Measurements from ENCODE around the gene NPAS3.
"Not testable (repeated sequence)": the region's sequence is repeated elsewhere in the genome, so short reads cannot be mapped to it uniquely, and the experiment has no call there.

The NPAS3 gene

DNA sequence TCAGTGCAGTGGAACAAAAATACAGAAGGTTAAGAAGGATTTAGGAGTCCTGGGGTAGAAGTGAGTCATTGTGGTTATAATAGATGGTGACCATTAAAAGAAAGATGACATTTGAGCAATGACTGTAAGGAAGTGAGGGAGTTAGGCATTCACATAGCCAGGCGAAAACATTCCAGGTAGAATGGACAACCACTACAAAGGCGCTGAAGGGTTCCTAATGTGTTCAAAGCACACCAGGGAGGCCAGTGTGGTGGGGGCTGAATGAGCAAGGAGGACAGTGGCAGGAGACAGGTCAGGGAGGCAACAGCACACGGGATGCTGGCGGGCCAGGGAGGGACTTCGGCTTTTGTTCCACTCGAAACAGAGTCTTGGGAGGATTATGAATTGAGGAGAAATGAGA is 129.9 kb downstream of the NPAS3 start:
- TF ChIP-seq, protein P1, sequence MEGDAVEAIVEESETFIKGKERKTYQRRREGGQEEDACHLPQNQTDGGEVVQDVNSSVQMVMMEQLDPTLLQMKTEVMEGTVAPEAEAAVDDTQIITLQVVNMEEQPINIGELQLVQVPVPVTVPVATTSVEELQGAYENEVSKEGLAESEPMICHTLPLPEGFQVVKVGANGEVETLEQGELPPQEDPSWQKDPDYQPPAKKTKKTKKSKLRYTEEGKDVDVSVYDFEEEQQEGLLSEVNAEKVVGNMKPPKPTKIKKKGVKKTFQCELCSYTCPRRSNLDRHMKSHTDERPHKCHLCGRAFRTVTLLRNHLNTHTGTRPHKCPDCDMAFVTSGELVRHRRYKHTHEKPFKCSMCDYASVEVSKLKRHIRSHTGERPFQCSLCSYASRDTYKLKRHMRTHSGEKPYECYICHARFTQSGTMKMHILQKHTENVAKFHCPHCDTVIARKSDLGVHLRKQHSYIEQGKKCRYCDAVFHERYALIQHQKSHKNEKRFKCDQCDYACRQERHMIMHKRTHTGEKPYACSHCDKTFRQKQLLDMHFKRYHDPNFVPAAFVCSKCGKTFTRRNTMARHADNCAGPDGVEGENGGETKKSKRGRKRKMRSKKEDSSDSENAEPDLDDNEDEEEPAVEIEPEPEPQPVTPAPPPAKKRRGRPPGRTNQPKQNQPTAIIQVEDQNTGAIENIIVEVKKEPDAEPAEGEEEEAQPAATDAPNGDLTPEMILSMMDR (IDR thresholded peaks at IDR 0.05; ENCODE audit: poor library complexity, severe bottlenecking): no peak
- H3K36me3 ChIP-seq (ENCODE audit: low read depth): no peaks in the 10 kb centered on the region
- ATAC-seq (ENCODE audit: low read depth) (no peak), DNase-seq (ENCODE audit: low spot score) (no peak)
- H3K4me1 ChIP-seq (ENCODE audit: insufficient read depth, poor library complexity, severe bottlenecking): no peaks in the 10 kb centered on the region
- no peak overlapping the region for H3K4me3 ChIP-seq (ENCODE audit: severe bottlenecking)
- no peaks in the 10 kb centered on the region for H3K9me3 ChIP-seq (ENCODE audit: severe bottlenecking)
- H3K27ac ChIP-seq (ENCODE audit: poor library complexity, severe bottlenecking): no peak overlapping the region
- H3K27me3 ChIP-seq (ENCODE audit: insufficient read depth, poor library complexity, severe bottlenecking): no peaks in the 10 kb centered on the region

DNA sequence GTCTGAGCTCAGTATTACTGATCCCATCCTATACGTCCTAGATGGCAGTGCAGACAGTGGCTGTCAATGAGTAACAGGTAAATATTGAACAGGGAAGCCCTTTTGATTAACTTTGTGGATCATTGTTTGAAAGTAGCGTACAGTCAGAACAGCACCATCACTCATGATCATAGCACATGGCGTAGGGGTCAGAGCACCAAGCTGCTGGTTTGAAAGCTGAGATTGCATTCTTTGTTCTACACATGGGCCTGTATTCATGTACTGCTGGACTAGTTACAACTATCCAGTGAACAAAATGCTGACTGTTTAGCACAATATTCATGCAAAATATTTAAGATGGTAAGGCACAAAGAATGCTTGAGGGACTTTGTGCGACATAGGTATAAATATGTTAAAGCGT is 131.8 kb downstream of the NPAS3 start:
- Histone ChIP-seq H3K9me3 (ENCODE audit: severe bottlenecking) (no peaks in the 10 kb centered on the region), H3K4me1 (ENCODE audit: insufficient read depth, poor library complexity, severe bottlenecking) (no peaks in the 10 kb centered on the region), H3K36me3 (ENCODE audit: low read depth) (no peaks in the 10 kb centered on the region), H3K4me3 (ENCODE audit: severe bottlenecking) (no peak overlapping the region), H3K27me3 (ENCODE audit: insufficient read depth, poor library complexity, severe bottlenecking) (no peaks in the 10 kb centered on the region), H3K27ac (ENCODE audit: poor library complexity, severe bottlenecking) (no peak overlapping the region)
- TF ChIP-seq, protein P1 (IDR thresholded peaks at IDR 0.05; ENCODE audit: poor library complexity, severe bottlenecking): no peak
- ATAC-seq (ENCODE audit: low read depth) (no peak), DNase-seq (ENCODE audit: low spot score) (no peak)

DNA sequence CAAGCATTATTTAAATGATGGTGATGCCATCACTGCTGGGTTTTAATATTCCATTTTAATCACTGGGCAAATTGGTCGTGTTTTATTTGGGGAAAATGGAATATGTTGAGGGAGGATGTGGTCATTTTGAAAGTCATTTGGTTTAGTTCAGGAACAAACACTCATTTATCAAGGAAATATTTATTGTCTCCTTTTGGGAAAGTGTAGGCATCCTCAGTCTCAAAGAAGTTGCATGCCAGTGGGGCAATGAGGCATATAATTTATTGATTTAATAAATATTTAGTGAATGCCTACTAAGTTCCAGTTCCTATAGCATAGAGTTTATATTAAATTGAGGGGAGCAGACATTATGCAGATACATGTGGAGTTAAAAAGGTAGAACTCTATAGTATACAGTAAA is 134.3 kb downstream of the NPAS3 start:
- no peaks in the 10 kb centered on the region for H3K27me3 ChIP-seq (ENCODE audit: insufficient read depth, poor library complexity, severe bottlenecking)

DNA sequence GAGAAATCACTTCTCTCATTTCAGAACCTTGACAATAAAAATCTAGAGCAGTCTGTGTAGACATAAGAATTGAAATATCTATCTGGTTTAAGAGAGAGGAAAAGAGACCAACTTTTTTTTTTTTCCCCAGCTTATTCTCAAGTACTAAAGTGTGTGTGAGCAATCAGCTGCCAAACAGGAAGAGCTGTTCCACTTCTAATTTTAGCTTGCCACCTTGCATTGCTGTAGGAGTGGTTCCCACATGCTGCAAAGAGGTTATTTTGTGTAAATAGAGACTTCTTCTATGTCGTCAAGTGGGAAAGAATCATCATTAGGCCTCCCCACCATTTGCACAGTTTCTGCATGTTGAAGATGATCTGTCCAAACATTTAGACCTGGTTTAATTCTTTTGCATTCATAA is 142.6 kb downstream of the NPAS3 start:
- no peaks in the 10 kb centered on the region for H3K36me3 ChIP-seq (ENCODE audit: low read depth)
- H3K27ac ChIP-seq (ENCODE audit: poor library complexity, severe bottlenecking): no peak overlapping the region
- no peaks in the 10 kb centered on the region for H3K9me3 ChIP-seq (ENCODE audit: severe bottlenecking)
- TF ChIP-seq, protein P1 (IDR thresholded peaks at IDR 0.05; ENCODE audit: poor library complexity, severe bottlenecking): no peak
- DNase-seq (ENCODE audit: low spot score): no peak
- peaks cover 3% of the 10 kb centered on the region for H3K27me3 ChIP-seq (ENCODE audit: insufficient read depth, poor library complexity, severe bottlenecking)
- no peak for ATAC-seq (ENCODE audit: low read depth)
- H3K4me1 ChIP-seq (ENCODE audit: insufficient read depth, poor library complexity, severe bottlenecking): peaks cover 3% of the 10 kb centered on the region
- H3K4me3 ChIP-seq (ENCODE audit: severe bottlenecking): no peak overlapping the region

More for the DNA sequence above, 134.3 kb downstream of the NPAS3 start:
- no peaks in the 10 kb centered on the region for H3K4me1 ChIP-seq (ENCODE audit: insufficient read depth, poor library complexity, severe bottlenecking)
- H3K36me3 ChIP-seq (ENCODE audit: low read depth): no peaks in the 10 kb centered on the region
- ATAC-seq (ENCODE audit: low read depth): no peak
- no peak overlapping the region for H3K27ac ChIP-seq (ENCODE audit: poor library complexity, severe bottlenecking)
- no peak for DNase-seq (ENCODE audit: low spot score)
- no peaks in the 10 kb centered on the region for H3K9me3 ChIP-seq (ENCODE audit: severe bottlenecking)
- no peak overlapping the region for H3K4me3 ChIP-seq (ENCODE audit: severe bottlenecking)
- TF ChIP-seq, protein P1 (IDR thresholded peaks at IDR 0.05; ENCODE audit: poor library complexity, severe bottlenecking): no peak

DNA sequence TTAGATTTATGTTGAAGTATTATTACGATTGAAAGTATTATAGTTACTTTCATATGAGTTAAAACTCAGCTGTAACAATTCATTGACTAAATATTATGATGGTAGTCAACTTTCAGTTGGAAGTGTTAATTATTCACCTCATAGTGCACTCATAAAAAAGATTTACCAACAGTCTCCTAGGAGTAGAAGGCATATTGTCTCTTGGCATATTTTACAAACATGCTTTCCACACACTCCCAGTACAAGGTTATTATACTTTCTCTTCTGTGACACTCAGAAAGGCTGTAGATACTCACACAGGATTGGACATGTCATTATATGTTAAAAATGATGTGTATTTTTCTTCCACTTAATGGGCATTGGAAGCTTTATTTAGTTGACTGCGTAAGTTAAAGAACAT is 147.1 kb downstream of the NPAS3 start:
- Histone ChIP-seq H3K9me3 (ENCODE audit: severe bottlenecking) (peaks cover 2% of the 10 kb centered on the region), H3K4me3 (ENCODE audit: severe bottlenecking) (no peak overlapping the region), H3K4me1 (ENCODE audit: insufficient read depth, poor library complexity, severe bottlenecking) (peaks cover 3% of the 10 kb centered on the region), H3K36me3 (ENCODE audit: low read depth) (no peaks in the 10 kb centered on the region), H3K27me3 (ENCODE audit: insufficient read depth, poor library complexity, severe bottlenecking) (peaks cover 5% of the 10 kb centered on the region), H3K27ac (ENCODE audit: poor library complexity, severe bottlenecking) (no peak overlapping the region)
- ATAC-seq (ENCODE audit: low read depth) (no peak), DNase-seq (ENCODE audit: low spot score) (no peak)
- TF ChIP-seq, protein P1 (IDR thresholded peaks at IDR 0.05; ENCODE audit: poor library complexity, severe bottlenecking): no peak

DNA sequence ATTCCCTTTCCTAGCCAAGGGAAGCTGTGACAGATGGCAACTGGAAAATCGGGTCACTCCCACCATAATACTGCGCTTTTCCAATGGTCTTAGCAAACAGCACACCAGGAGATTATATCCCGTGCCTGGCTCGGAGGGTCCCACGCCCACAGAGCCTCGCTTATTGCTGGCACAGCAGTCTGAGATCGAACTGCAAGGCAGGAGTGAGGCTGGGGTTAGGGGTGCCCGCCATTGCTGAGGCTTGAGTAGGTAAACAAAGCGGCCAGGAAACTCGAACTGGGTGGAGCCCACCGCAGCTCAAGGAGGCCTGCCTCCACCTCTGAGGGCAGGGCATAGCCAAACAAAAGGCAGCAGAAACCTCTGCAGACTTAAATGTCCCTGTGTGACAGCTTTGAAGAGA is 149.6 kb downstream of the NPAS3 start:
- H3K9me3 ChIP-seq (ENCODE audit: severe bottlenecking); H3K36me3 ChIP-seq (ENCODE audit: low read depth); DNase-seq (ENCODE audit: low spot score); H3K4me3 ChIP-seq (ENCODE audit: severe bottlenecking); H3K27me3 ChIP-seq (ENCODE audit: insufficient read depth, poor library complexity, severe bottlenecking); ATAC-seq (ENCODE audit: low read depth); H3K27ac ChIP-seq (ENCODE audit: poor library complexity, severe bottlenecking); H3K4me1 ChIP-seq (ENCODE audit: insufficient read depth, poor library complexity, severe bottlenecking): not testable (repeated sequence)
